Measurements from ENCODE around the gene TRAPPC5.

Gene TRAPPC5

GRCh38 chr19:7701654-7702457, 21.2 kb downstream of the TRAPPC5 start, which contains the start of gene FCER2:
Gene FCER2 (minus strand): TSS chr19:7702131. CDS start chr19:7699760, 2,371 bp downstream.
- no peak for DNase-seq

DNA sequence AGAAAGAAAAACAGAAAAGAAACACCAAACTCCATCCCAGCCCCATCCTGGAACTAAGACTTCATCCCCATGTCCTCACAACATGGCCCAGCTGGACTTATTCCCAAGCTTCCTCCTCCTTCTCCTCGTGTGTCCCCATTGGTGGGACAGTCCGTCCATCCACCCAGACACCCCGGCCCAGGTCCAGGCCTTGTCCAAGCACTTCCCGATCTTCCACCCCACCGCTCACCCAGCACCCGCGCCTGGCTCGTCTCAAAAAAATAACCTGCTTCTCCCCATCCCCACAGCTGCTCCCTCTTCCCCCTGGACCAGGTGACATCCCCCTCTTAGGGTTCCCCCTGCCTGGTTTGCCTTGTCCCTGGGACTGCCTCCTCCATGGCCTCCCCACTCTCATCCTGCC, 22.7 kb downstream of the TRAPPC5 start:
- no peak for DNase-seq

- no peak for DNase-seq
Observed at GRCh38 chr19:7704280-7705060, 23.8 kb downstream of the TRAPPC5 start.

DNA sequence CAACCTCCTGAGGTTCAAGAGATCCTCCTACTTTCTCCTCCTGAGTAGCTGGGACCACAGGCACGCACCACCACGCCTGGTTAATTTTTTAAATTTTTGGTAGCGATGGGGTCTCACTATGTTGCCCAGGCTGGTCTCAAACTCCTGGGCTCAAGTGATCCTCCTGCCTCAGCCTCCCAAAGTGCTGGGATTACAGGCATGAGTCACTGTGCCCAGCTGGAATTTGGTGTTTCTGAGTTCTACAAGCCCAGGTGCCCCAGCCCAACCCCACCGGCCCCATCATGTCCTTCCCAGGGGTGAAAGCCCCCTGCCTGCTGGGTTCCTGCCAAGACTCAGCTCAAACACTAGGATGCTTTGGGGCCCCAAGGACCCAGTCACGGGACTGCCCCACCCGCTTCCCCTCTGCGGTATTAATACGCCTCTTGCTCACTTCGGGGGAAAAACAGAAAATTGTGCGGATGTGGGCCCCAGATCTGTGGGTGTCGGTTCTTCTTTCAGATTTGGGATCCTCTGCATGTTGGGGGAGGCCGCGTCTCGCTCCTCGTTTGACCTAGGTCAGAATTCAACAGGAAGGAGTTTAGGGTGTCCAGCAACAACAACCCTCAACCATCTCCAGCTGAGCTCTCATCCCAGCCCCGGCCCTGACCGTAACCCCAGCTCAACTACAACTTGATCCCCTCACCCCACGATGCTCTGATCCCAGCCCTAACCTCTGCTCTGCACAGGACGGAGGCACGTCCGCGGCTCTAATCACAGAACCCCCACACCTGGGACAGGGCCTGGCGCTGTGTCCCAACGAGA, 25.0 kb downstream of the TRAPPC5 start:
- no peak for DNase-seq

GRCh38 chr19:7706188-7706954, 25.7 kb downstream of the TRAPPC5 start:
- DNase-seq = no peak

- no peak for DNase-seq
Observed at GRCh38 chr19:7706955-7707456, 26.4 kb downstream of the TRAPPC5 start.

- DNase-seq = no peak
Observed at GRCh38 chr19:7709932-7710460, 29.4 kb downstream of the TRAPPC5 start.

- DNase-seq = no peak
Observed at GRCh38 chr19:7710616-7711015, 30.0 kb downstream of the TRAPPC5 start.

DNA sequence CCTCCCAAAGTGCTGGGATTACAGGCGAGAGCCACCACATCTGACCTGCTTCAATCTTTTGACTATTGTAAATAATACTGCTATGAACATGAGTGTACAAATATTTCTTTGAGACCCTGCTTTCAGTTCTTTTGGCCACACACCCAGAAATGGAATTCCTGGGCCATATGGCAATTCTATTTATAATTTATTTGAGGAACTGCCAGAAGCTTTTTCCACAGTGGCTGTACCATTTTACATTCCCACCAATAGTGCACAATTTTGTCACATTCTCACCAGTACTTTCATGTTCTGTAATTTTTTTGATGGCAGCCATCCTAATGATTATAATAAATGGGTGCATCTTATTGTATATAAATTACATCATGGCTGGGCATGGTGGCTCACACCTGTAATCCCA, 35.0 kb downstream of the TRAPPC5 start:
- DNase-seq = no peak

DNA sequence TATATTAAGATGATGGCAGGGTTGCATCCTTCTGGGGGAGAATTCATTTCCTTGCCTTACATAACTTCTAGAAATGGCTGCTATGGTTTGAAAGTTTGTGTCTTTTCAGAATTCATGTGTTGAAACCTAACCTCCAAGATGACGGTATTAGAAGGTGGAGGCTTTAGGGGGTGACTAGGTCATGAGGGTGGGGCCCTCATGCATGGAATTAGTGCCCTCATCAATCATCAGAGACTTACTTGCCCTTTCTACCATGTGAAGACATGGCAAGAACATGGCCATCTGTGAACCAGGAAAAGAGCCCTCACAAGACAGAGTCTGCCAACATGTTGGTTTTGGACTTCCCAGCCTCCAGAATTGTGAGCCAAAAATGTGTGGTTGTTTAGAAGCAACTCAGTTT, 36.1 kb downstream of the TRAPPC5 start:
- no peak for DNase-seq

DNA sequence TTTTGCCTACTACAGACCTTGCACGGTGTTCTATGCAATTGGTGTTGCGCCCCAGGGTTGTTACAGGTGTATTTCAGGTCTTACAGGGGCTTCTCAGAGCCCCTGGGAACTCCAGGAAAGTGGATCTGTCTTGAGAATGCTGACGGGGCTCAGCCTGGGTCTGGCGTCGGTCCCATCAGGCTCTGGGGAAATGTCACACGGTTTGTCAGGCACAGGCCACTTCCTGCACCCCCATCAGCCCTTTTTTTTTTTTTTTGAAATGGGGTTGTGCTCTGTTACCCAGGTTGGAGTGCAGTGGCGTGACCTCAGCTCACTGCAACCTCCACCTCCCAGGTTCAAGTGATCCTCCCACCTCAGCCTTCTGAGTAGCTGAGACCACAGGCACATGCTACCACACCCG, 38.0 kb downstream of the TRAPPC5 start:
- no peak for DNase-seq

GRCh38 chr19:7720351-7720750, 39.7 kb downstream of the TRAPPC5 start:
- DNase-seq = no peak

DNA sequence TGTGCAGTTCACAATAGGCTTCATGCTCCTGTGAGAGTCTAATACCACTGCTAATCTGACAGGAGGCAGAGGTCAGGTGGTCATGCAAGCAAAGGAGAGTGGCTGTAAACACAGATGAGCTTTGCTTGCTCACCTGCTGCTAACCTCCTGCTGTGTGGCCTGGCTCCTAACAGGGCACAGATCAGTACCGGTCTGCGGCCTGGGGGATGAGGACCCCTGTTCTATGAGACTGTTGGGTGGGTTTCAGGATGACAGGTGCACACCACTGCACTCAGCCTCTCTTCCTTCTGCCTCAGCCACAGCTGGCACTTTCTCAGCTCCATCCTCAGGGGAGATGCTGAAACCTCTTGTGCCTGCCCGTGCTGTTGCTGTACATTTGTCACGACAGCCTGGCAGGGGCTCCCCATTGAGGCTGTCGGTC, 41.6 kb downstream of the TRAPPC5 start:
- DNase-seq = peak; percentile 15

- DNase-seq = no peak
Observed at GRCh38 chr19:7725791-7726190, 45.2 kb downstream of the TRAPPC5 start.

- DNase-seq = no peak
Observed at GRCh38 chr19:7729211-7729610, 48.6 kb downstream of the TRAPPC5 start.

- DNase-seq = no peak
Observed at GRCh38 chr19:7729831-7730285, 49.2 kb downstream of the TRAPPC5 start.

DNA sequence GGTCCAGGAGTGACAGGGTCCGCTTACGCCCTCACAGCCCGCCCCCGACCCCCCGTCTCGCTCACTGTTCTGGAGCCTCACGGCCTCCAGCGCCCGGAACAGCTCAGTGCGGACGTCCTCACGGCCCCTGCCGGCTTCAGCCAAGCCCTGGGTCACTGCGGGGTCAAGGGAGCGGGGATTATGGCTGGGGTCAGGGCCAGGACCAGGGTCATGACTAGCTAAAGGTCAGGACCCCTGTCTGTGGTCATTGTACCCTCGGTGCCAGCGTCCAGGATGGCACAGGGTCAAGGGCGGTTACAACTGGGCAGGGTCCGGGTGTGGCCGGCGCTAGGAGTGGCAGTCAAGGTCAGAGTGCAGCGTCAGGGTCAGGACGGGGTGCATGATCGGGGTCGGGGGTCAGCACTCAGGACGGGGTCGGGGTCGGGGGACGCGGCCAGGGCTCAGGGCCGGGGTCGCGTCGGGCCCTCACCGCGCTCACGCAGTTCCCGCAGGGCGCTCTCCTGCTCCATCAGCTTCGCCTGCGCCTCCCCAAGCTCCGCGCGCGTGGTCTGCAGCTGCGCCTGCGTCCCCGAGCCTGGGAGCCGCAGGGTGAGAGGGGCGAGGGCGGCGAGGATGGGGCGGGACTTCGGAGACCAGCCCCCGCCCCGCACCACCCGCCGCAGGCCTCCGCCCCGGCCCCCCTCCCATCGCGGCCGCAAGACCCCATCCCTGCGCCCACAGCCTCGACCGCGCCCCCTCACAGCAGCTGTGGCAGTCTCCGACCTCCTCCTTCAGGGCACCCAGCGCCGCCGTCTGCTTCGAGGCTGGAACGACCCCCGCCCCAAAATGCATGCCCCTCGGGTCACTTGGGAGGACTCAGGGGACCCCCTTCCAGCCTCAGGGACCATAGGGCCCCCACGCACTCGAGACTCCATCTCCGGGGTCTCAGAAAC, 49.9 kb downstream of the TRAPPC5 start:
- no peak for DNase-seq

- DNase-seq = no peak
Observed at GRCh38 chr19:7731218-7731595, 50.6 kb downstream of the TRAPPC5 start.

DNA sequence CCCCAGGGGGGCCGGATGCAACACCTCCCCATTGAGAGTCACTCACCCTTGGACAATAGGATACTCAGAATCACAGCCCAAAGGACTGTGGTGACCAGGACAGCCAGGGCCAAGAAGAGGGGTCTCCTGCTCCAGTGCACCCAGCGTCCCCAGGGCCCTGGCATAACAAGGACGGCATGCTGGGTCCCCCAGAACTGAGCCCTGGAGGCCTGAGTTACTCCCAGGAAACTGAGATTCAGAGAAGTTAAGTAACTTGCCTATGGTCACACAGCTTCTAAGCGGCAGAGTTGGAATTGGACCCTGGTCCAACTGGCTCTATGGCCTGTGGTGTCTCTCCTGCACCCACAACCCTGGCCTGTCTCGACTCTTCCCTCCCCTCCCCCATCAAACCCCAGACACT, 51.0 kb downstream of the TRAPPC5 start:
- DNase-seq = no peak

GRCh38 chr19:7732045-7732444, 51.4 kb downstream of the TRAPPC5 start, which contains the start of gene CLEC4G:
Gene CLEC4G (minus strand): TSS chr19:7732110. CDS start chr19:7732102, 8 bp downstream.
- no peak for DNase-seq

DNA sequence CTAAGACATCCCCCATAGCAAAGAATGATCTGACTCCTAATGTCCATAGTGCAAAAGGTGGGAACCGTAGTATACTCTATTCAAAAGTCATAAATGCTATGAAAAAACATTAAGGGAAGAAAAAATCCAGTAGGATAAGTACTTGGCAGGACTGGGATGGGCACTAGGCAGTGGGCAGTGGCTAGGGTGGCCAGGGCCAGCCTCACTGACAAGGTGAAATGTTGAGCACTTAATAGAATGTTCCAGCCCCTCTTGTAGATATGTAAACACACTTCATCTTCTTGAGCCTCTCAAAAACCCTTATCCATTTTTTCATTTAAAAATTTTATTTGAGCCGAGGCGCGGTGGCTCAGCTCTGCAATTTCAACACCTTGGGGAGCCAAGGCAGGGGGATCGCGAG, 52.7 kb downstream of the TRAPPC5 start:
- DNase-seq = no peak
